SIG-M5 treated with dmso at 0.1 percent for 504 hours (cell line): ENCODE data around the gene NUDCD3.

Experiments
- DNase-seq: peaks from one replicate; lab custom pipeline; 2025; ENCODE audit not compliant: unreplicated experiment; lab: John Stamatoyannopoulos, UW

Gene NUDCD3

GRCh38 chr7:44372560-44373417, 117.7 kb downstream of the NUDCD3 start:
- DNase-seq, result no peak

- DNase-seq, result no peak
Observed at GRCh38 chr7:44368885-44369284, 121.6 kb downstream of the NUDCD3 start.

GRCh38 chr7:44368455-44368854, 122.0 kb downstream of the NUDCD3 start:
- DNase-seq, result no peak

- DNase-seq, result no peak
Observed at GRCh38 chr7:44367475-44368043, 122.9 kb downstream of the NUDCD3 start.

- DNase-seq, result peak; percentile 50
Observed at GRCh38 chr7:44366986-44367385, 123.5 kb downstream of the NUDCD3 start.

GRCh38 chr7:44353668-44354067, 136.8 kb downstream of the NUDCD3 start:
- DNase-seq, result no peak

GRCh38 chr7:44348851-44349781, 141.3 kb downstream of the NUDCD3 start:
- DNase-seq, result peak; percentile 5

- DNase-seq, result peak; percentile 8
Observed at GRCh38 chr7:44348300-44348699, 142.2 kb downstream of the NUDCD3 start.

- no peak for DNase-seq
Observed at GRCh38 chr7:44347546-44348114, 142.8 kb downstream of the NUDCD3 start.

GRCh38 chr7:44346063-44346462, 144.4 kb downstream of the NUDCD3 start:
- no peak for DNase-seq

GRCh38 chr7:44341401-44341800, 149.1 kb downstream of the NUDCD3 start:
- no peak for DNase-seq

GRCh38 chr7:44338600-44338999, 151.9 kb downstream of the NUDCD3 start:
- DNase-seq, result no peak

GRCh38 chr7:44336491-44336890, 154.0 kb downstream of the NUDCD3 start:
- no peak for DNase-seq

- DNase-seq, result no peak
Observed at GRCh38 chr7:44335184-44335583, 155.3 kb downstream of the NUDCD3 start.

- DNase-seq, result no peak
Observed at GRCh38 chr7:44334734-44335097, 155.7 kb downstream of the NUDCD3 start.

GRCh38 chr7:44333911-44334733, 156.3 kb downstream of the NUDCD3 start:
- DNase-seq, result no peak

- DNase-seq, result no peak
Observed at GRCh38 chr7:44331682-44332081, 158.8 kb downstream of the NUDCD3 start.

GRCh38 chr7:44330331-44330730, 160.1 kb downstream of the NUDCD3 start:
- DNase-seq, result no peak

- no peak for DNase-seq
Observed at GRCh38 chr7:44329888-44330287, 160.6 kb downstream of the NUDCD3 start.
